SK-N-SH (cell line): Measurements from ENCODE around the gene APOLD1.

ENCODE experiments used
- CTCF ChIP-seq: fragments of 200-600 bp; sonication (generic); IDR thresholded peaks from 2 replicates; pipeline ENCODE4 v1.6.1; 2017; ENCODE audit warnings: antibody characterized with exemption, mild to moderate bottlenecking, moderate library complexity
- ELF1 ChIP-seq: IDR thresholded peaks from 2 replicates; pipeline ENCODE4 v1.4.0; 2012
- FOSL2 ChIP-seq: IDR thresholded peaks from 2 replicates; pipeline ENCODE4 v1.4.0; 2012; ENCODE audit warnings: low read depth, mild to moderate bottlenecking, moderate library complexity, borderline replicate concordance
- FOXM1 ChIP-seq: IDR thresholded peaks from 2 replicates; pipeline ENCODE4 v1.4.0; 2012; ENCODE audit warnings: low read depth, mild to moderate bottlenecking
- GABPA ChIP-seq: IDR thresholded peaks from 2 replicates; pipeline ENCODE4 v1.4.0; 2012; ENCODE audit warnings: low read depth, mild to moderate bottlenecking
- GATA2 ChIP-seq: sonication (generic); formaldehyde crosslinking; IDR thresholded peaks from 2 replicates; pipeline ENCODE4 v1.5.0; 2020; ENCODE audit warnings: mild to moderate bottlenecking, missing genetic modification reagents
- MXI1 ChIP-seq: IDR thresholded peaks from 2 replicates; pipeline ENCODE4 v1.6.1; 2012; ENCODE audit warnings: mild to moderate bottlenecking, low read depth, low read length, improper control_type of control experiment
- RAD21 ChIP-seq: IDR thresholded peaks from 2 replicates; pipeline ENCODE4 v1.6.1; 2012; ENCODE audit warnings: mild to moderate bottlenecking, low read length
- RFX5 ChIP-seq: IDR thresholded peaks from 2 replicates; pipeline ENCODE4 v1.6.1; 2012; ENCODE audit warnings: mild to moderate bottlenecking, improper control_type of control experiment, low read length
- SMC3 ChIP-seq: IDR thresholded peaks from 2 replicates; pipeline ENCODE4 v1.6.1; 2012; ENCODE audit warnings: low read depth, low read length, improper control_type of control experiment
- TCF12 ChIP-seq: IDR thresholded peaks from 2 replicates; pipeline ENCODE4 v1.4.0; 2012

DNA sequence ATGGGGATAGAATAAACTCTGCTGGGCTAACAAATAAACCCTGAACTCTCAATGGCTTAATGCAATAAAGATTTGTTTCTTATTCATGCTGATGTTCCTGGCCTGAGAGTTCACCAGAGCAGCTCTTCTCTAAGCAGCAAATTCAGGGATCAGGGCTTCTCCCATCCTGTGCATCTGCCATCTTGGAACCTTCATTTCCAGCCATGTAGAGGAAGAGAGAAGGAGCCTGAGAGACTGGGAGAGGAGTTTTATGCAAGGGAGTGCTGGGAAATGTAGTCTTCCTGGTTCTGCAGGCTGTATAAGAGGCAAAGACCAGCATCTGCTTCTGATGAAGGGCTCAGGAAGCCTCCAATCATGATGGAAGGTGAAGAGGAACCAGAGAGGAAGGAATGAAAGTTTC, 20.6 kb upstream of the APOLD1 start:
- no peak for TF ChIP-seq FOSL2
- no peak for TF ChIP-seq CTCF
- no peak for TF ChIP-seq RFX5
- no peak for TF ChIP-seq RAD21
- TF ChIP-seq GATA2 (CRISPR knock-in tag) = no peak
- no peak for TF ChIP-seq ELF1
- TF ChIP-seq TCF12 = no peak
- no peak for TF ChIP-seq FOXM1
- no peak for TF ChIP-seq MXI1
- TF ChIP-seq SMC3 = no peak
- TF ChIP-seq GABPA = no peak
